Trophoblast cell (in vitro differentiated cells and primary cell): ENCODE data around the gene MGA.

ENCODE experiments used
- DNase-seq, 2 donors: peaks; one replicate each; pipeline ENCODE4 v3.0.0-alpha.2; 2016
- H2AFZ ChIP-seq: 2 replicates; pipeline ENCODE4 v1.6.1; 2013; ENCODE audit warnings: low read length, moderate library complexity, mild to moderate bottlenecking; ENCODE audit not compliant: insufficient read depth, poor library complexity
- H2AK5ac ChIP-seq: 2 replicates; pipeline ENCODE4 v1.6.1; 2013; ENCODE audit warnings: mild to moderate bottlenecking, low read length
- H2BK120ac ChIP-seq: 2 replicates; pipeline ENCODE4 v1.6.1; 2013; ENCODE audit warnings: low read length, mild to moderate bottlenecking, moderate library complexity; ENCODE audit not compliant: insufficient read depth, poor library complexity
- H2BK12ac ChIP-seq: 2 replicates; pipeline ENCODE4 v1.6.1; 2013; ENCODE audit warnings: mild to moderate bottlenecking, low read length, moderate library complexity
- H2BK5ac ChIP-seq: 2 replicates; pipeline ENCODE4 v1.6.1; 2013; ENCODE audit warnings: low read length, low read depth, moderate library complexity, mild to moderate bottlenecking; ENCODE audit not compliant: poor library complexity
- H3K14ac ChIP-seq: 2 replicates; pipeline ENCODE4 v1.6.1; 2013; ENCODE audit warnings: mild to moderate bottlenecking, low read length
- H3K18ac ChIP-seq: 2 replicates; pipeline ENCODE4 v1.6.1; 2013; ENCODE audit warnings: mild to moderate bottlenecking, low read length
- H3K23ac ChIP-seq: 2 replicates; pipeline ENCODE4 v1.6.1; 2013; ENCODE audit warnings: low read length
- H3K27ac ChIP-seq: 2 replicates; pipeline ENCODE4 v1.5.1; 2013; ENCODE audit warnings: low read depth, mild to moderate bottlenecking, inconsistent platforms, low read length, moderate library complexity
- H3K27me3 ChIP-seq: 2 replicates; pipeline ENCODE4 v1.6.1; 2013; ENCODE audit warnings: inconsistent platforms, mild to moderate bottlenecking, low read length, moderate library complexity; ENCODE audit not compliant: insufficient read depth
- H3K36me3 ChIP-seq, 2 experiments: 1 replicate in 1 of 2; 2 replicates in 1 of 2; pipeline ENCODE4 v1.6.1; 2013; ENCODE audit warnings: low read length in 2 of 2, mild to moderate bottlenecking in 2 of 2, moderate library complexity in 1 of 2; ENCODE audit not compliant: insufficient read depth in 2 of 2, control insufficient read depth in 1 of 2
- H3K4ac ChIP-seq: 2 replicates; pipeline ENCODE4 v1.6.1; 2013; ENCODE audit warnings: low read depth, mild to moderate bottlenecking, low read length, moderate library complexity
- H3K4me1 ChIP-seq, 2 experiments: 1 replicate in 1 of 2; 2 replicates in 1 of 2; pipeline ENCODE4 v1.6.1; 2013; ENCODE audit warnings: low read length in 2 of 2, mild to moderate bottlenecking in 2 of 2, moderate library complexity in 1 of 2; ENCODE audit not compliant: insufficient read depth in 2 of 2, control insufficient read depth in 1 of 2
- H3K4me2 ChIP-seq: 2 replicates; pipeline ENCODE4 v1.6.1; 2013; ENCODE audit warnings: inconsistent platforms, mild to moderate bottlenecking, low read length, moderate library complexity
- H3K4me3 ChIP-seq: 2 replicates; pipeline ENCODE4 v1.5.1; 2013; ENCODE audit warnings: mild to moderate bottlenecking, low read depth, low read length, inconsistent platforms
- H3K79me1 ChIP-seq: one replicate; pipeline ENCODE4 v1.6.1; 2013; ENCODE audit warnings: low read length
- H3K79me2 ChIP-seq: 2 replicates; pipeline ENCODE4 v1.6.1; 2013; ENCODE audit warnings: low read length, mild to moderate bottlenecking; ENCODE audit not compliant: control insufficient read depth, insufficient read depth, poor library complexity
- H3K9ac ChIP-seq: 2 replicates; pipeline ENCODE4 v1.6.1; 2013; ENCODE audit warnings: mild to moderate bottlenecking, low read length
- H3K9me3 ChIP-seq: 2 replicates; pipeline ENCODE4 v1.6.1; 2013; ENCODE audit warnings: low read depth, mild to moderate bottlenecking, control low read depth, inconsistent platforms, low read length; ENCODE audit not compliant: insufficient read depth
- H4K12ac ChIP-seq: 2 replicates; pipeline ENCODE4 v1.6.1; 2013; ENCODE audit warnings: low read depth, mild to moderate bottlenecking, low read length, moderate library complexity
- H4K8ac ChIP-seq: 2 replicates; pipeline ENCODE4 v1.6.1; 2013; ENCODE audit warnings: low read depth, mild to moderate bottlenecking, low read length, moderate library complexity
- H4K91ac ChIP-seq: one replicate; pipeline ENCODE4 v1.6.1; 2013; ENCODE audit warnings: low read depth, mild to moderate bottlenecking, low read length, moderate library complexity
- WGBS: extraction: QIAGEN DNeasy Blood & Tissue Kit; methylation state at CpG from one replicate; pipeline ENCODE4 v1.1.7; 2013; ENCODE audit warnings: missing lambda C conversion rate; ENCODE audit not compliant: insufficient read length, insufficient coverage; ENCODE audit errors: extremely low coverage; 5-methylcytosine and 5-hydroxymethylcytosine counted together

Gene MGA

GRCh38 chr15:41637086-41637485, 23.1 kb upstream of the MGA start:
- H3K14ac ChIP-seq = no peak overlapping the region
- H3K27me3 ChIP-seq = no peaks in the 10 kb centered on the region
- H3K4me1 ChIP-seq = no peaks in the 10 kb centered on the region
- H2AK5ac ChIP-seq = no peak overlapping the region
- DNase-seq = no peak
- H3K9me3 ChIP-seq = peaks cover 2% of the 10 kb centered on the region
- H3K79me2 ChIP-seq = no peaks in the 10 kb centered on the region
- no peak overlapping the region for H3K4me2 ChIP-seq
- H3K9ac ChIP-seq = no peak overlapping the region
- no peak overlapping the region for H3K4ac ChIP-seq
- H3K23ac ChIP-seq = no peak overlapping the region
- H2BK12ac ChIP-seq = no peak overlapping the region
- no peak overlapping the region for H3K4me3 ChIP-seq
- H2BK5ac ChIP-seq = no peak overlapping the region
- no peak overlapping the region for H2BK120ac ChIP-seq
- H4K8ac ChIP-seq = no peak overlapping the region
- H3K36me3 ChIP-seq = peaks cover 0 to 2% of the 10 kb centered on the region in 2 experiments
- H3K18ac ChIP-seq = no peak overlapping the region
- H3K79me1 ChIP-seq = no peaks in the 10 kb centered on the region
- no peak overlapping the region for H4K91ac ChIP-seq
- H4K12ac ChIP-seq = no peak overlapping the region
- WGBS = no CpG with 5 or more reads among the region's 2 CpGs
- no peak overlapping the region for H3K27ac ChIP-seq
- no peak overlapping the region for H2AFZ ChIP-seq

- Histone ChIP-seq H3K36me3 (peaks cover 0 to 2% of the 10 kb centered on the region in 2 experiments), H3K27me3 (no peaks in the 10 kb centered on the region), H3K4ac (no peak overlapping the region), H3K18ac (no peak overlapping the region), H3K9ac (no peak overlapping the region), H3K79me1 (no peaks in the 10 kb centered on the region), H3K4me1 (no peaks in the 10 kb centered on the region), H3K27ac (no peak overlapping the region), H2BK12ac (no peak overlapping the region), H3K14ac (no peak overlapping the region), H4K12ac (no peak overlapping the region), H3K9me3 (peaks cover 2% of the 10 kb centered on the region), H3K4me2 (no peak overlapping the region), H2AK5ac (no peak overlapping the region), H3K23ac (no peak overlapping the region), H3K4me3 (no peak overlapping the region), H2BK120ac (no peak overlapping the region), H2AFZ (no peak overlapping the region), H2BK5ac (no peak overlapping the region), H4K91ac (no peak overlapping the region), H4K8ac (no peak overlapping the region), H3K79me2 (no peaks in the 10 kb centered on the region)
- WGBS = no CpG with 5 or more reads among the region's 1 CpG
- DNase-seq = no peak
These were observed 19.2 kb upstream of the MGA start for GRCh38 chr15:41640985-41641384.

GRCh38 chr15:41647262-41647661, 12.9 kb upstream of the MGA start:
- Histone ChIP-seq H2BK120ac (no peak overlapping the region), H4K91ac (no peak overlapping the region), H3K4me3 (no peak overlapping the region), H3K79me1 (no peaks in the 10 kb centered on the region), H2AFZ (no peak overlapping the region), H3K27ac (no peak overlapping the region), H2AK5ac (no peak overlapping the region), H3K14ac (no peak overlapping the region), H3K4ac (no peak overlapping the region), H2BK5ac (no peak overlapping the region), H3K9ac (no peak overlapping the region), H3K23ac (no peak overlapping the region), H4K12ac (no peak overlapping the region), H4K8ac (no peak overlapping the region), H3K4me2 (no peak overlapping the region), H3K4me1 (no peaks in the 10 kb centered on the region), H3K36me3 (no peaks in the 10 kb centered on the region), H3K9me3 (no peaks in the 10 kb centered on the region), H3K79me2 (no peaks in the 10 kb centered on the region), H3K18ac (no peak overlapping the region), H3K27me3 (no peaks in the 10 kb centered on the region), H2BK12ac (no peak overlapping the region)
- no peak for DNase-seq

- no CpG with 5 or more reads among the region's 1 CpG for WGBS
- DNase-seq = no peak
- no peak overlapping the region for H3K4me2 ChIP-seq
- H3K14ac ChIP-seq = no peak overlapping the region
- no peaks in the 10 kb centered on the region for H3K9me3 ChIP-seq
- H3K79me1 ChIP-seq = no peaks in the 10 kb centered on the region
- no peaks in the 10 kb centered on the region for H3K4me1 ChIP-seq
- H3K27me3 ChIP-seq = no peaks in the 10 kb centered on the region
- H3K27ac ChIP-seq = no peak overlapping the region
- no peak overlapping the region for H2BK5ac ChIP-seq
- H3K4me3 ChIP-seq = no peak overlapping the region
- no peak overlapping the region for H2AK5ac ChIP-seq
- no peak overlapping the region for H3K18ac ChIP-seq
- no peak overlapping the region for H2AFZ ChIP-seq
- no peak overlapping the region for H4K8ac ChIP-seq
- H3K9ac ChIP-seq = no peak overlapping the region
- no peaks in the 10 kb centered on the region for H3K79me2 ChIP-seq
- no peaks in the 10 kb centered on the region for H3K36me3 ChIP-seq
- no peak overlapping the region for H4K91ac ChIP-seq
- H4K12ac ChIP-seq = no peak overlapping the region
- H3K23ac ChIP-seq = no peak overlapping the region
- H3K4ac ChIP-seq = no peak overlapping the region
- H2BK120ac ChIP-seq = no peak overlapping the region
- no peak overlapping the region for H2BK12ac ChIP-seq
These were observed 12.1 kb upstream of the MGA start for GRCh38 chr15:41648097-41648496.
